ENCODE data around the gene RASSF5.
"Not testable (repeated sequence)": the region's sequence is repeated elsewhere in the genome, so short reads cannot be mapped to it uniquely, and the experiment has no call there.

The RASSF5 gene

GRCh38 chr1:206575165-206575893 lies 68.0 kb downstream of the RASSF5 start:
- no peak for DNase-seq

- no peak for DNase-seq
Observed at GRCh38 chr1:206575894-206576737, 68.8 kb downstream of the RASSF5 start.

DNA sequence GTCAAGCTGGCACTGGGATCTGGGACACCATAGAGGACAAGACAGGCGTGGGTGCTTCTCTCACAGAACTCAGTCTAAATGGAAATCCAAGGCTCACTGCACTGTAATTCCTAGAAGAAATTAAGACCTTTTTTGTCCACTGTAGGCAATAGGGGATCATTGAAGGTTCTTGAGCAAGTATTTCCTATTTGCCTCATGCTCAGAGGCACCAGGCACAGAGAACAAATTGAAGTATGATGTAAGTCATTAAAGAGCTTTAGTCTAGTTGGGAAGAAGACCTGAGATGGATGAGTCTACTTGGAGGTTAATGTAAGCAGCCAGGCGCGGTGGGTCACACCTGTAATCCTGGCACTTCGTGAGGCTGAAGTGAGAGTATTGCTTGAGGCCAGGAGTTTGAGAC lies 70.3 kb downstream of the RASSF5 start:
- DNase-seq = no peak

DNA sequence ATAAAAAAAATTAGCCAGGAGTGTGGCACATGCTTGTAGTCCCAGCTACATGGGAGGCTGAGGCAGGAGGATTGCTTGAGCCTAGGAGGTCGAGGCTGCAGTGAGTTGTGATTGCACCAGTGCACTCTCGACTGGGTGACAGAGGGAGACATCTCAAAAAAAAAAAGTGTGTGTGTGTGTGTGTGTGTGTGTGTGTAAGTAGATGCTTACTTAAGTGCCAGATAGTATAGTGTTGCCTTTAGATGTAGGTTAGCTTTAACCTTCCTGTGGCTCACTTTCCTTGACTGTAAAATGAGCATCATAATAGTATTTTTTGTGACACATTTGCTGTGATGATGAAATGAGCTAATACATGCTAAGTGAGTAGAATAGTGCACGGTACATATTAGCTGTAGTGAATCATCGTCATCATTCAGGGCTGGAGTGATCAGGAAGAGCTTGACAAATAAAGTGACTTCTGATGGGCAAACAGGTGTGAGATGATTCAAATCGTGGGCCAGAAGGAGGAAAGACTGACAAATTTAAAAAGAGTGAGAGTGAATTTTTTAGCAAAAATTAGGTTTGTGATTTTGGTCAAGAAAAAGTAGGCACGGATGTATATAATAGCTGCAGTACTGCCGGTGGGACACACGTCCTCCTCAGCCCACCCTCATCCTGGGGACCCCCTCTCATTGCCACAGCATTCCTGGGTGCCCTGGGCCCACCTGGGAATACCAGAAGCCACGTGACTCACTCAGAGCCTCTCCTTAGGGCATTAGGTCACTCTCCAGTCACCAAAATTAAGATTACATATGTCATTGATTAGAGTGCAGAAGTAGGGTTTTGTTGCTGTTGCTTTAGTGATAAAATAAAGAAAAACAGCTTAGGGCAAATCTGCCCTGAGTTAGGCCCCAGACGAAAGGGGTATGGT lies 71.0 kb downstream of the RASSF5 start:
- no peak for DNase-seq

DNA sequence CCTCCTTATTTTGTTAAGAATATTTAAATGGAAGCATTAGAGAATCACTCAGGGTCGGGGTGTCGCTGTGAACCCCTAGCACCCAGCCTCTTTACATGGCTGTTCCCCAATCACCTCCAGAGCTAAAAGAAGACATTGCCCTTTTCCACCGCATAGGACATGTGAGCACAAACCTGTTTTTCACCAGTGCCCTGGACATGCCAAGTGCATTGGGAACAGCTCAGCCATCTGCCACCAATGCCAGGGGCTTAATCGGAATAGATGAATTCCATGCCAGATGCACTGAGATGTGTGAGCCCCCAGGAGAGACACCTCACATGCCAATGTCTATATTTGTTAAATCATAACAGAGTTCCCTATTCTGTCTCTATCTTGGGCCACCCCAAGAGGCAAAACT lies 71.6 kb downstream of the RASSF5 start:
- no peak for DNase-seq

- DNase-seq = peak; percentile 67
Observed at GRCh38 chr1:206579747-206580437, 72.6 kb downstream of the RASSF5 start.

GRCh38 chr1:206580438-206581113 lies 73.2 kb downstream of the RASSF5 start:
- no peak for DNase-seq

GRCh38 chr1:206581114-206581497 lies 73.8 kb downstream of the RASSF5 start:
- DNase-seq = not testable (repeated sequence)

DNA sequence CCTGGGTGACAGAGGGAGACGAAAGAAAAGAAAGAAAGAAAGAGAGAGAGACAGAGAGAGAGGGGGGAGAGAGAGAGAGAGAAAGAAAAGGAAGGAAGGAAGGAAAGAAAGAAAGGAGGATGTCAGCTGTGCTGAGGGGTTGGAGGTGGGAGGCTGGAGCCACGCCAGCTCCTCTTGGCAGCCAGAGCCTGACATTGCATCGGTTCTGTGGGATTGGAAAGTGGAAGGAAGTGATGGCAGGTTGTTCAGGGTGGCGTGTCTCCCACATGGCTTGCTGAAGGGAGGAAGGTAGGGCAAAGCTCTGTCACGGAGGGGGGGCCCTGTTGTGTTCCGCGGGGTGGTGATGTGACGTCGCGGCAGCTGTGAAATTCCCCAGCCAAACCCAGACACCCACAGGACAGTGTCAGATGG lies 74.2 kb downstream of the RASSF5 start:
- DNase-seq = peak; percentile 58

- DNase-seq = no peak
Observed at GRCh38 chr1:206582537-206582936, 75.2 kb downstream of the RASSF5 start.

DNA sequence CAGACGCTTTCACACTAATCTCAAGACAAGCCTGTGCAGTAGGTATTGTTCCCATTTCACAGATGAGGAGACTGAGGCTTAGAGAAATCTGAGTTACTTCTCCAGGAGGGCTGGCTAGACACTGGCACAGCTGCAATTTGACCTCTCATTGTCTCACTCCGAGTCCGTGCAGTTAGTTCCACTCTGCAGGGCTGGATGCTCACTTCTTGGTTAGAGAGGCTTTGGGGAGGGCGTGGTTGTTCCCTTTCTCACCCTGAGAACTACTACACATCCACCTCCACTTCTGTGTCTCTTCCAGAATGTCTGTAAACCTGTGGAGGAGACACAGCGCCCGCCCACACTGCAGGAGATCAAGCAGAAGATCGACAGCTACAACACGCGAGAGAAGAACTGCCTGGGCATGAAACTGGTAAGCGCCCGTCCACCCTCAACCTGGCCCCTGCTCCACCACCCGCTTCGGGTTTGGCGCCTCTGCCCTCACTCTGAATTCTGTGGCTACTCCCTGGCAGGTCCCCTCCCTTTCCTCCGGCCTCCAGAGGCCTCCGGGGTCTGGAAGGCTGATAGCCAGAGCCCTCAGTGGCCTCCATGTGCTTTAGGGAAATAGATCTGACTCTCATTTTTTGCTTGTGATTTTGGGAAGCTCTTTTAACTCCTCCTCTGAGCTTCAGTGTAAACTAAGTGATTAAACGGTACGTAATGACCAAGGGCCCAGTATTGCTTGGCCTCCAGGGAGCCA lies 75.8 kb downstream of the RASSF5 start:
- DNase-seq = no peak

DNA sequence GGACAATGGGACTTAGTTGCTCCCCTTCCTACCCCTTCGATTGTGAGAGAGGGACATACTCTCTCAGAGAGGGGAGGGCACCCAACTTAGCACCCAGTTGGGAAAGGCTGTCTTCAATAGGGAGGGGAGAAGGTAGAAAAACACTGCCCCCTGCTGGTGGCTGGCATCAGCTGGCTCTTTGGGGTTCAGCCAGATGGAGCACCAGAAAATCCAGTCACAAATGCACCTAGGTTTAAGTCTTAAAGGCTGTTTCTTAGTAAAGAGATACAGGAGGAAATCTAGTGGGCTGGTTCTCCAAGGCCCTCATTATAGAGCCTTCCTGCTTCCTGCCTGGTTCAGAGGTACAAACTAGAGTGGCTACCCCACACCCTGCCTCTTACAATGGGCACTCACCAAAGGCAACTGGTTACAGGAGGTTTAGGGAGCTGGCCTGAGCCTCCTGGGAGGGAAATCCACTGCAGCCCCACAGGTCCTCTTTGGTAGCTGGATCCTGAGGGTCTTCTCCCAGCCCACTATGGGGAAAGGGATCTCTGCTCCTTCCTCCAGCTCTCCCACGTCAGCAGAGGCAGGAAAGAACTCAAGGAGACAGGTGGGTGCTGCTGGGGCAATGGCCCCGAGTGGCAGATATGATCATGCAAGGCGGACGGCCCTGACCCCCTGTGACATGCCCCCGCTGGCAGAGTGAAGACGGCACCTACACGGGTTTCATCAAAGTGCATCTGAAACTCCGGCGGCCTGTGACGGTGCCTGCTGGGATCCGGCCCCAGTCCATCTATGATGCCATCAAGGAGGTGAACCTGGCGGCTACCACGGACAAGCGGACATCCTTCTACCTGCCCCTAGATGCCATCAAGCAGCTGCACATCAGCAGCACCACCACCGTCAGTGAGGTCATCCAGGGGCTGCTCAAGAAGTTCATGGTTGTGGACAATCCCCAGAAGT lies 76.6 kb downstream of the RASSF5 start:
- DNase-seq = no peak

- DNase-seq = no peak
Observed at GRCh38 chr1:206584683-206585082, 77.4 kb downstream of the RASSF5 start.

DNA sequence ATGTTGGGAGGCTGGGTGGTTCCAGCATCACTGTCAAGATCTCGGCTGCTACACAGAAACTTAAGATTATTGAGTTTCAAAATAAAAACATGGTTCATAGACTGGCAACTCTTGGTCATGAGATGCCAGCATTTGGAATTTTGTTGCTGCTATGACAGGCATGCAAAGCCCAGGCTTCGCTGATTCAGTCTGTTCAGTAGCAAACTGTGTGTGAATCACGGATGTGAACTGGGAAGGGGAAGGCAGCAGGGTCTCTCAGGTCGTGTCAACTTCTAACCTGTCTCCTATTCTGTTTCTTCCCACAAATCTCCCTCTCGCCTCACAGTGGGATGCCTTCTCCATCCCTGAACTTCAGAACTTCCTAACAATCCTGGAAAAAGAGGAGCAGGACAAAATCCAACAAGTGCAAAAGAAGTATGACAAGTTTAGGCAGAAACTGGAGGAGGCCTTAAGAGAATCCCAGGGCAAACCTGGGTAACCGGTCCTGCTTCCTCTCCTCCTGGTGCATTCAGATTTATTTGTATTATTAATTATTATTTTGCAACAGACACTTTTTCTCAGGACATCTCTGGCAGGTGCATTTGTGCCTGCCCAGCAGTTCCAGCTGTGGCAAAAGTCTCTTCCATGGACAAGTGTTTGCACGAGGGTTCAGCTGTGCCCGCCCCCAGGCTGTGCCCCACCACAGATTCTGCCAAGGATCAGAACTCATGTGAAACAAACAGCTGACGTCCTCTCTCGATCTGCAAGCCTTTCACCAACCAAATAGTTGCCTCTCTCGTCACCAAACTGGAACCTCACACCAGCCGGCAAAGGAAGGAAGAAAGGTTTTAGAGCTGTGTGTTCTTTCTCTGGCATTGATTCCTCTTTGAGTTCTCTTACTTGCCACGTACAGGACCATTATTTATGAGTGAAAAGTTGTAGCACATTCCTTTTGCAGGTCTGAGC lies 79.4 kb downstream of the RASSF5 start:
- DNase-seq = no peak

DNA sequence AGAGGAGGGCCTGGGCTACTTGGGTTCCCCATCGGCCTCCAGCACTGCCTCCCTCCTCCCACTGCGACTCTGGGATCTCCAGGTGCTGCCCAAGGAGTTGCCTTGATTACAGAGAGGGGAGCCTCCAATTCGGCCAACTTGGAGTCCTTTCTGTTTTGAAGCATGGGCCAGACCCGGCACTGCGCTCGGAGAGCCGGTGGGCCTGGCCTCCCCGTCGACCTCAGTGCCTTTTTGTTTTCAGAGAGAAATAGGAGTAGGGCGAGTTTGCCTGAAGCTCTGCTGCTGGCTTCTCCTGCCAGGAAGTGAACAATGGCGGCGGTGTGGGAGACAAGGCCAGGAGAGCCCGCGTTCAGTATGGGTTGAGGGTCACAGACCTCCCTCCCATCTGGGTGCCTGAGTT lies 80.6 kb downstream of the RASSF5 start:
- no peak for DNase-seq

- no peak for DNase-seq
Observed at GRCh38 chr1:206588492-206588891, 81.2 kb downstream of the RASSF5 start.

GRCh38 chr1:206589206-206589605 lies 81.9 kb downstream of the RASSF5 start:
- DNase-seq = no peak

- DNase-seq = no peak
Observed at GRCh38 chr1:206590025-206590758, 82.9 kb downstream of the RASSF5 start.

Measured in activated gamma-delta T cell (primary cell).